Ascending aorta (tissue), 2 donors: ENCODE measurements around the gene USP12. TPM values are rescaled to one million over a fixed set of nuclear protein-coding genes. Genes with fewer than 3 reads are reported as not detected.
"Not testable (repeated sequence)": the region's sequence is repeated elsewhere in the genome, so short reads cannot be mapped to it uniquely, and the experiment has no call there.

ENCODE experiments used
- DNase-seq, 2 donors: peaks; one replicate each; pipeline ENCODE4 v3.0.0-alpha.2; 2019; ENCODE audit warnings: low spot score in 2 of 2
- H3K27ac ChIP-seq, 2 donors: fragments of 200-600 bp; sonication (generic); one replicate each; pipeline ENCODE4 v1.5.1; 2016 to 2017; ENCODE audit warnings: mild to moderate bottlenecking in 1 of 2
- H3K27me3 ChIP-seq: fragments of 200-600 bp; sonication (generic); one replicate; pipeline ENCODE4 v1.5.1; 2017
- H3K36me3 ChIP-seq, 2 donors: fragments of 200-600 bp; sonication (generic); one replicate each; pipeline ENCODE4 v1.5.1; 2016
- H3K4me1 ChIP-seq, 2 donors: fragments of 200-600 bp; sonication (generic); one replicate each; pipeline ENCODE4 v1.5.1; 2016 to 2017; ENCODE audit warnings: mild to moderate bottlenecking in 1 of 2
- H3K4me3 ChIP-seq, 2 donors: fragments of 200-600 bp; sonication (generic); one replicate each; pipeline ENCODE4 v1.5.1; 2016 to 2017; ENCODE audit warnings: mild to moderate bottlenecking in 1 of 2
- H3K9me3 ChIP-seq, 2 donors: fragments of 200-600 bp; sonication (generic); one replicate each; pipeline ENCODE4 v1.5.1; 2016
- CTCF ChIP-seq, 3 experiments: fragments of 200-600 bp in 2 of 3; fragments of 450-650 bp in 1 of 3; sonication (generic) in 2 of 3; IDR thresholded peaks; one replicate each; pipeline ENCODE4 v1.5.1; 2016 to 2019; ENCODE audit warnings: antibody characterized with exemption in 3 of 3, mild to moderate bottlenecking in 1 of 3, moderate library complexity in 1 of 3
- intact Hi-C: fragments of 100-400 bp; cut with DNase I; formaldehyde crosslinking; loops from one replicate; pipeline ENCODE4 v1.15.1; 2023
- total RNA-seq: library from RNA; depleted of rRNA; stranded (reverse); fragments of >200 nt; gene quantifications from one replicate; pipeline ENCODE4 v1.1.0, GENCODE V29; 2016

Gene USP12
- total RNA-seq = 8.7 TPM

DNA sequence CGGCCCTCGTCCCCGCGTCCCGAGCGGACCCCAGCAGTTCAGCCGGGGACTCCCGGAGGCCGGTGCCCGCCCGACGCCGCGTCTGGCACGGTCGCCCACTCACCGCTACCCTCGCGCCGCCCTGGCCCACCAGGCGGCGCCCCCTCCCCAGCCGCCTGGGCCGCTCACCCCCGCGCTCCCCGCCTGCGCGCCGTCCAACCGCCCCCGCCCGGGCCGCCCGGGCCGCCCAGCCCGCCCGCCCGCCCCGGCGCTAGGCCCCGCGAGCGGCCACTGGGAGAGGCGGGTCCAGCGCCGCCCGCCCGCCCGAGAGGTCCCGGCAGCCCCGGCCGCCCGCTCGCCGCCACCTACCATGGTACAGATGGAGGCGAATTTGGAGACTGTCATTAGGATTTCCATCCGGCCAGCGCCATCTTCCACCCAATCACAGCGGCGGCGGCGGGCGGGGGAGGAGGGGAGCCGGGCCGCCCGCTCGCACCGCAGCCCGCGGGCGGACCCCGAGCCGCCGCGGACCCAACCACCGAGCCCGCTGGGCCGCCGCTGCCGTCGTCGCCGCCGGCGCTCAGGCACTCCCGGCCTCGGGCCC lies at the start of gene USP12:
Gene USP12, minus strand, starts transcription at position 568 of the 583 bp plus-strand sequence. Its CDS starts 172 bp downstream, at position 396.
- Histone ChIP-seq H3K4me1 (peaks cover 9 to 25% of the 10 kb centered on the region in 2 donors), H3K36me3 (no peaks in the 10 kb centered on the region), H3K9me3 (no peaks in the 10 kb centered on the region), H3K27me3 (no peaks in the 10 kb centered on the region), H3K4me3 (peak within 1 kb of the TSS; percentile 86 to 90), H3K27ac (peak within 1 kb of the TSS; percentile 89 to 99)
- intact Hi-C loops = loop anchor here (1.0 to 10.0 kb wide), 5 partner anchors 39 to 453 kb away; partner anchors contain the start of genes GTF3A, LNX2, POLR1D and RPL21
- DNase-seq = peak in 1 of 2 donors; percentile 74
- TF ChIP-seq CTCF (IDR thresholded peaks at IDR 0.05) = no peak

DNA sequence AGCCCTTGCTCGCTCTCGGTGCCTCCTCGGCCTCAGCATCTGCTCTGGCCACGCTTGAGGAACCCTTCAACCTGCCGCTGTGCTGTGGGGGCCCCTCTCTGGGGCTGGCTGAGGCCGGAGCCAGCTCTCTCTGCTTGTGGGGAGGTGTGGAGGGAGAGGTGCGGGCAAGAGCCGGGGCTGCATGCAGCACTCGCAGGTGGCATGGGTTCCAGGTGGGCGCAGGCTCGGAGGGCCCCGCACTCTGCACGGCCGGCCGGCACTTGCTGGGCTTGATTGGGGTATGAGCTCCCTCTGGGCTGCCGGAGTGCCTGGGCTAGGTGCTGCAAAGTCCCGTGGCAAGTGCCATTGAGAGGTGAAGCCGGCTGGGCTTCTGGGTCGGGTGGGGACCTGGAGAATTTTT lies 48.0 kb upstream of the USP12 start:
- H3K9me3 ChIP-seq = no peaks in the 10 kb centered on the region
- H3K4me3 ChIP-seq = no peak overlapping the region
- DNase-seq = no peak
- no peaks in the 10 kb centered on the region for H3K36me3 ChIP-seq
- no peak overlapping the region for H3K27ac ChIP-seq
- intact Hi-C loops = no loop called here
- H3K27me3 ChIP-seq = no peaks in the 10 kb centered on the region
- no peaks in the 10 kb centered on the region for H3K4me1 ChIP-seq
- TF ChIP-seq CTCF (IDR thresholded peaks at IDR 0.05) = no peak

- H3K4me3 ChIP-seq, H3K27me3 ChIP-seq, H3K4me1 ChIP-seq, H3K27ac ChIP-seq, H3K9me3 ChIP-seq, intact Hi-C loops, DNase-seq, H3K36me3 ChIP-seq: not testable (repeated sequence)
Measured at GRCh38 chr13:27218861-27219260, 47.2 kb upstream of the USP12 start.

DNA sequence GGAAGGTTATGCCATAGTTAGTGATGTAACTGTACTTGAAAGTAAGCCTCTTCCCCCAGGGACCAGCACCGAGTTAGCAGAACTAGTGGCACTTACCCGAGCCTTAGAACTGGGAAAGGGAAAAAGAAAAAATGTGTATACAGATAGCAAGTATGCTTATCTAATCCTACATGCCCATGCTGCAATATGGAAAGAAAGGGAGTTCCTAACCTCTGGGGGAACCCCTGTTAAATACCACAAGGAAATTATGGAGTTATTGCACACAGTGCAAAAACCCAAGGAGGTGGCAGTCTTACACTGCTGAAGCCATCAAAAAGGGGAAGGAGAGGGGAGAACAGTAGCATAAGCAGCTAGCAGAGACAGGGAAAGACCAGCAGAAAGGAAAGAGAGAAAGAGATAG lies 46.2 kb upstream of the USP12 start:
- H3K27me3 ChIP-seq, DNase-seq, H3K4me3 ChIP-seq, H3K4me1 ChIP-seq, H3K36me3 ChIP-seq, H3K27ac ChIP-seq, intact Hi-C loops, H3K9me3 ChIP-seq: not testable (repeated sequence)

GRCh38 chr13:27213386-27213785 lies 41.8 kb upstream of the USP12 start:
- peaks cover 0 to 11% of the 10 kb centered on the region in 2 donors for H3K9me3 ChIP-seq
- H3K4me1 ChIP-seq, H3K36me3 ChIP-seq, H3K27ac ChIP-seq, H3K4me3 ChIP-seq, DNase-seq, intact Hi-C loops, H3K27me3 ChIP-seq: not testable (repeated sequence)

DNA sequence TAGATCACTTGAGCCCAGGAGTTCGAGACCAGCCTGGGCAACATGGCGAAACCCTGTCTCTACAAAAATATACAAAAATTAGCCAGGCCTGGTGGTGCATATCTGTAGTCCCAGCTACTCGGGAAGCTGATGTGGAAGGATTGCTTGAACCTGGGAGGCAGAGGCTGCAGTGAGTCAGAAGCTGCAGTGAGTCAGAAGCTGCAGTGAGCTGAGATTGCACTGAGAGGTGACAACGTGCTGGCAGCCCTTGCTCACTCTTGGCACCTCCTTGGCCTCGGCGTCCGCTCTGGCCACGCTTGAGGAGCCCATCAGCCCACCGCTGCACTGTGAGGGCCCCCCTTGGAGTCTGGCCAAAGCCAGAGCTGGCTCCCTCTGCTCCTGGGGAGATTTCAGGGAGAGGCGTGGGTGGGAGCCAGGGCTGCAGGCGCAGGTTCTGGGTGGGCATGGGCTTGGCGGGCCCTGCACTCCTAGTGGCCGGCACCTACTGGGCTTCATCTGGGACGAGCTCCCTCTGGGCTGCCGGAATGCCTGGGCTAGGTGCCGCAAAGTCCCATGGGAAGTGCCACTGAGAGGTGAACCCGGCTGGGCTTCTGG lies 40.3 kb upstream of the USP12 start:
- TF ChIP-seq CTCF (IDR thresholded peaks at IDR 0.05) = no peak
- no peaks in the 10 kb centered on the region for H3K27me3 ChIP-seq
- H3K27ac ChIP-seq = no peak overlapping the region
- H3K36me3 ChIP-seq = no peaks in the 10 kb centered on the region
- peaks cover 0 to 11% of the 10 kb centered on the region in 2 donors for H3K9me3 ChIP-seq
- no peak for DNase-seq
- no peaks in the 10 kb centered on the region for H3K4me1 ChIP-seq
- intact Hi-C loops = no loop called here
- no peak overlapping the region for H3K4me3 ChIP-seq

GRCh38 chr13:27211271-27211670 lies 39.7 kb upstream of the USP12 start:
- no peak for DNase-seq
- intact Hi-C loops = no loop called here
- Histone ChIP-seq H3K4me1 (no peaks in the 10 kb centered on the region), H3K9me3 (peaks cover 0 to 11% of the 10 kb centered on the region in 2 donors), H3K27me3 (no peaks in the 10 kb centered on the region), H3K27ac (no peak overlapping the region), H3K36me3 (no peaks in the 10 kb centered on the region), H3K4me3 (no peak overlapping the region)
- TF ChIP-seq CTCF (IDR thresholded peaks at IDR 0.05) = no peak
